ENCODE data around the gene COX5A. TPM values are rescaled to one million over a fixed set of nuclear protein-coding genes. Genes with fewer than 3 reads are reported as not detected.

The COX5A gene
- total and polyA plus RNA-seq, 2 of the 13 experiments (the other 11 are each of a cell fraction or from before 2014, with no cell fraction given): 158 to 218 TPM

DNA sequence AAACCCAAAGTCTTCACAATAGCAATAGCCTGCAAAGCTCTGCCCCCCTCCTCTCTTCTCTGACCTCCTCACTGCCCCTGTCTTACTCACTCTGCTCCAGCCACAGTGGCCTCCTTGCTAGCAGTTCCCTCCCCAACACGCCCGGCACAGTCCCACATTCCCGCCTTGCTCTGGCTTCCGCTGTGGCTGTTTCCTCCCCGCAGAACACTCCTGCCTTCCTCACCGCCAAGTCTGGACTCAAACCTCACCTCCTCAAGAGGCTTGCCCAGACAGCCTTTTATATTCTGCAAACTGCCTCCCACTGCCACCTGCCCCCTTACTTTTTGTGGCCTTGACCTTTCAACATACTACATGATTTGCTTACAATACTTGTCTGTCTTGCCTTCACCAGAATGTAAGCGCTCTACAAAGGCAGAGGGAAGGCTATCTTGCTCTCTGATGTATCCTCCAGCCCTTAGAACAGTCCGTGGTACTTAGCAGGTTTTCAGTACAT is 48.4 kb downstream of the COX5A start (continued):
- TF ChIP-seq PBX3 (CRISPR knock-in tag; IDR thresholded peaks at IDR 0.05; ENCODE audit: borderline replicate concordance) (0 out of 2 replicates have a peak, but pooled peaks have one; percentile 14), ZNF432 (CRISPR knock-in tag; IDR thresholded peaks at IDR 0.05; ENCODE audit: borderline replicate concordance) (no peak), ZNF816 (CRISPR knock-in tag; IDR thresholded peaks at IDR 0.05; ENCODE audit: borderline replicate concordance) (peak; percentile 90), MAX (IDR thresholded peaks at IDR 0.05) (peak; percentile 70; the same call in 1 of the 2 replicates), ZNF367 (CRISPR knock-in tag; IDR thresholded peaks at IDR 0.05; ENCODE audit: borderline replicate concordance) (no peak), FOXJ3 (CRISPR knock-in tag; IDR thresholded peaks at IDR 0.05; ENCODE audit: borderline replicate concordance) (0 out of 2 replicates have a peak, but pooled peaks have one; percentile 11), ZNF850 (CRISPR knock-in tag; conservative IDR thresholded peaks at IDR 0.05) (no peak), KDM6A (CRISPR knock-in tag; IDR thresholded peaks at IDR 0.05; ENCODE audit: low read depth) (no peak), PAXIP1 (CRISPR knock-in tag; conservative IDR thresholded peaks at IDR 0.05) (no peak), NFE2L1 (CRISPR knock-in tag; IDR thresholded peaks at IDR 0.05; ENCODE audit: borderline replicate concordance) (no peak), TEF (CRISPR knock-in tag; IDR thresholded peaks at IDR 0.05) (no peak), RXRB (CRISPR knock-in tag; IDR thresholded peaks at IDR 0.05; ENCODE audit: borderline replicate concordance) (0 out of 2 replicates have a peak, but pooled peaks have one; percentile 6), ZFP36L2 (CRISPR knock-in tag; IDR thresholded peaks at IDR 0.05) (no peak), ZMYM3 (CRISPR knock-in tag; IDR thresholded peaks at IDR 0.05) (peak; percentile 3; the same call in 1 of the 2 replicates)
- TF ChIP-seq, protein P1, sequence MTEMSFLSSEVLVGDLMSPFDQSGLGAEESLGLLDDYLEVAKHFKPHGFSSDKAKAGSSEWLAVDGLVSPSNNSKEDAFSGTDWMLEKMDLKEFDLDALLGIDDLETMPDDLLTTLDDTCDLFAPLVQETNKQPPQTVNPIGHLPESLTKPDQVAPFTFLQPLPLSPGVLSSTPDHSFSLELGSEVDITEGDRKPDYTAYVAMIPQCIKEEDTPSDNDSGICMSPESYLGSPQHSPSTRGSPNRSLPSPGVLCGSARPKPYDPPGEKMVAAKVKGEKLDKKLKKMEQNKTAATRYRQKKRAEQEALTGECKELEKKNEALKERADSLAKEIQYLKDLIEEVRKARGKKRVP (CRISPR knock-in tag; IDR thresholded peaks at IDR 0.05): no peak
- TF ChIP-seq, protein P2, sequence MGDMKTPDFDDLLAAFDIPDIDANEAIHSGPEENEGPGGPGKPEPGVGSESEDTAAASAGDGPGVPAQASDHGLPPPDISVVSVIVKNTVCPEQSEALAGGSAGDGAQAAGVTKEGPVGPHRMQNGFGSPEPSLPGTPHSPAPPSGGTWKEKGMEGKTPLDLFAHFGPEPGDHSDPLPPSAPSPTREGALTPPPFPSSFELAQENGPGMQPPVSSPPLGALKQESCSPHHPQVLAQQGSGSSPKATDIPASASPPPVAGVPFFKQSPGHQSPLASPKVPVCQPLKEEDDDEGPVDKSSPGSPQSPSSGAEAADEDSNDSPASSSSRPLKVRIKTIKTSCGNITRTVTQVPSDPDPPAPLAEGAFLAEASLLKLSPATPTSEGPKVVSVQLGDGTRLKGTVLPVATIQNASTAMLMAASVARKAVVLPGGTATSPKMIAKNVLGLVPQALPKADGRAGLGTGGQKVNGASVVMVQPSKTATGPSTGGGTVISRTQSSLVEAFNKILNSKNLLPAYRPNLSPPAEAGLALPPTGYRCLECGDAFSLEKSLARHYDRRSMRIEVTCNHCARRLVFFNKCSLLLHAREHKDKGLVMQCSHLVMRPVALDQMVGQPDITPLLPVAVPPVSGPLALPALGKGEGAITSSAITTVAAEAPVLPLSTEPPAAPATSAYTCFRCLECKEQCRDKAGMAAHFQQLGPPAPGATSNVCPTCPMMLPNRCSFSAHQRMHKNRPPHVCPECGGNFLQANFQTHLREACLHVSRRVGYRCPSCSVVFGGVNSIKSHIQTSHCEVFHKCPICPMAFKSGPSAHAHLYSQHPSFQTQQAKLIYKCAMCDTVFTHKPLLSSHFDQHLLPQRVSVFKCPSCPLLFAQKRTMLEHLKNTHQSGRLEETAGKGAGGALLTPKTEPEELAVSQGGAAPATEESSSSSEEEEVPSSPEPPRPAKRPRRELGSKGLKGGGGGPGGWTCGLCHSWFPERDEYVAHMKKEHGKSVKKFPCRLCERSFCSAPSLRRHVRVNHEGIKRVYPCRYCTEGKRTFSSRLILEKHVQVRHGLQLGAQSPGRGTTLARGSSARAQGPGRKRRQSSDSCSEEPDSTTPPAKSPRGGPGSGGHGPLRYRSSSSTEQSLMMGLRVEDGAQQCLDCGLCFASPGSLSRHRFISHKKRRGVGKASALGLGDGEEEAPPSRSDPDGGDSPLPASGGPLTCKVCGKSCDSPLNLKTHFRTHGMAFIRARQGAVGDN (CRISPR knock-in tag; IDR thresholded peaks at IDR 0.05): peak; percentile 81
- TF ChIP-seq, protein P3, sequence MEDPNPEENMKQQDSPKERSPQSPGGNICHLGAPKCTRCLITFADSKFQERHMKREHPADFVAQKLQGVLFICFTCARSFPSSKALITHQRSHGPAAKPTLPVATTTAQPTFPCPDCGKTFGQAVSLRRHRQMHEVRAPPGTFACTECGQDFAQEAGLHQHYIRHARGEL (CRISPR knock-in tag; IDR thresholded peaks at IDR 0.05): 0 out of 2 replicates have a peak, but pooled peaks have one; percentile 49

Data from HepG2 (cell line).